ENCODE results near the gene IST1. TPM values are rescaled to one million over a fixed set of nuclear protein-coding genes. Genes with fewer than 3 reads are reported as not detected.

IST1 gene
- total and polyA plus RNA-seq, 4 donors = 33.8 to 95.3 (median 53.5) TPM

GRCh38 chr16:71854369-71854948 is 40.9 kb upstream of the IST1 start:
- Histone ChIP-seq H3K27ac (ENCODE audit: low read depth in 1 of 2, low read length in 2 of 2) (no peak overlapping the region), H3K36me3 (ENCODE audit: control insufficient read depth in 4 of 4, insufficient read depth in 3 of 4, low read depth in 1 of 4, low read length in 3 of 4) (peaks cover 11 to 40% (median 17%) of the 10 kb centered on the region in 4 donors)
- TF ChIP-seq HNF4A (conservative IDR thresholded peaks at IDR 0.05) = no peak
- no peak for TF ChIP-seq TAF1 (conservative IDR thresholded peaks at IDR 0.05)
- no peak for TF ChIP-seq JUND (IDR thresholded peaks at IDR 0.05)
- no peak for TF ChIP-seq MAX (IDR thresholded peaks at IDR 0.05)
- TF ChIP-seq EGR1 (IDR thresholded peaks at IDR 0.05; ENCODE audit: low read depth in 2 of 2) = no peak
- TF ChIP-seq NR2F2 (IDR thresholded peaks at IDR 0.05) = no peak
- no peak for TF ChIP-seq CTCF (IDR thresholded peaks at IDR 0.05; ENCODE audit: low read depth, low read length, missing input control)
- TF ChIP-seq, protein P1, sequence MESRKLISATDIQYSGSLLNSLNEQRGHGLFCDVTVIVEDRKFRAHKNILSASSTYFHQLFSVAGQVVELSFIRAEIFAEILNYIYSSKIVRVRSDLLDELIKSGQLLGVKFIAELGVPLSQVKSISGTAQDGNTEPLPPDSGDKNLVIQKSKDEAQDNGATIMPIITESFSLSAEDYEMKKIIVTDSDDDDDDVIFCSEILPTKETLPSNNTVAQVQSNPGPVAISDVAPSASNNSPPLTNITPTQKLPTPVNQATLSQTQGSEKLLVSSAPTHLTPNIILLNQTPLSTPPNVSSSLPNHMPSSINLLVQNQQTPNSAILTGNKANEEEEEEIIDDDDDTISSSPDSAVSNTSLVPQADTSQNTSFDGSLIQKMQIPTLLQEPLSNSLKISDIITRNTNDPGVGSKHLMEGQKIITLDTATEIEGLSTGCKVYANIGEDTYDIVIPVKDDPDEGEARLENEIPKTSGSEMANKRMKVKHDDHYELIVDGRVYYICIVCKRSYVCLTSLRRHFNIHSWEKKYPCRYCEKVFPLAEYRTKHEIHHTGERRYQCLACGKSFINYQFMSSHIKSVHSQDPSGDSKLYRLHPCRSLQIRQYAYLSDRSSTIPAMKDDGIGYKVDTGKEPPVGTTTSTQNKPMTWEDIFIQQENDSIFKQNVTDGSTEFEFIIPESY (IDR thresholded peaks at IDR 0.05) = no peak
- TF ChIP-seq SP1 (IDR thresholded peaks at IDR 0.05) = no peak
- TF ChIP-seq HNF4G (IDR thresholded peaks at IDR 0.05) = no peak

GRCh38 chr16:71855937-71856662 is 39.2 kb upstream of the IST1 start:
- Histone ChIP-seq H3K36me3 (ENCODE audit: control insufficient read depth in 4 of 4, insufficient read depth in 3 of 4, low read depth in 1 of 4, low read length in 3 of 4) (peaks cover 0 to 32% (median 8%) of the 10 kb centered on the region in 4 donors), H3K9me3 (ENCODE audit: control insufficient read depth in 4 of 4, low read length in 3 of 4) (no peaks in the 10 kb centered on the region), H3K4me1 (ENCODE audit: control insufficient read depth in 4 of 4, insufficient read depth in 4 of 4, low read length in 3 of 4) (peaks cover 0 to 4% (median 0%) of the 10 kb centered on the region in 4 donors), H3K9ac (ENCODE audit: low read depth in 1 of 2, low read length in 2 of 2) (no peak overlapping the region), H3K27ac (ENCODE audit: low read depth in 1 of 2, low read length in 2 of 2) (no peak overlapping the region), H3K4me3 (ENCODE audit: low read depth in 1 of 3, low read length in 3 of 3) (no peak overlapping the region), H3K27me3 (ENCODE audit: control insufficient read depth in 4 of 4, insufficient read depth in 4 of 4, low read length in 3 of 4) (no peaks in the 10 kb centered on the region)
- WGBS = 89% methylated on average over 5 of the region's 5 CpGs
- no peak for TF ChIP-seq RAD21 (IDR thresholded peaks at IDR 0.05)
- no peak for TF ChIP-seq HNF4G (IDR thresholded peaks at IDR 0.05)
- TF ChIP-seq, protein P2, sequence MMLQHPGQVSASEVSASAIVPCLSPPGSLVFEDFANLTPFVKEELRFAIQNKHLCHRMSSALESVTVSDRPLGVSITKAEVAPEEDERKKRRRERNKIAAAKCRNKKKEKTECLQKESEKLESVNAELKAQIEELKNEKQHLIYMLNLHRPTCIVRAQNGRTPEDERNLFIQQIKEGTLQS (IDR thresholded peaks at IDR 0.05) = no peak
- no peak for TF ChIP-seq JUND (IDR thresholded peaks at IDR 0.05)
- no peak for TF ChIP-seq TAF1 (conservative IDR thresholded peaks at IDR 0.05)
- no peak for DNase-seq (ENCODE audit: low spot score)

More at GRCh38 chr16:71854369-71854948, 40.9 kb upstream of the IST1 start:
- Histone ChIP-seq H3K27me3 (ENCODE audit: control insufficient read depth in 4 of 4, insufficient read depth in 4 of 4, low read length in 3 of 4) (no peaks in the 10 kb centered on the region), H3K9ac (ENCODE audit: low read depth in 1 of 2, low read length in 2 of 2) (no peak overlapping the region), H3K4me1 (ENCODE audit: control insufficient read depth in 4 of 4, insufficient read depth in 4 of 4, low read length in 3 of 4) (peaks cover 0 to 4% (median 0%) of the 10 kb centered on the region in 4 donors), H3K9me3 (ENCODE audit: control insufficient read depth in 4 of 4, low read length in 3 of 4) (no peaks in the 10 kb centered on the region), H3K4me3 (ENCODE audit: low read depth in 1 of 3, low read length in 3 of 3) (no peak overlapping the region)
- WGBS = 87% methylated on average over 4 of the region's 4 CpGs
- DNase-seq (ENCODE audit: low spot score) = no peak
